Body of pancreas (tissue), 4 donors: Measurements from ENCODE around the gene MOCS2.

Experiments
- CTCF ChIP-seq, 7 experiments: fragments of 450-650 bp in 4 of 7; fragments of 200-600 bp in 3 of 7; sonication (generic) in 3 of 7; IDR thresholded peaks; one replicate each; pipeline ENCODE4 v1.5.1; 2016 to 2019; ENCODE audit warnings: antibody characterized with exemption in 7 of 7
- POLR2A ChIP-seq, 3 donors: fragments of 450-650 bp; IDR thresholded peaks; one replicate each; pipeline ENCODE4 v1.6.1; 2016; ENCODE audit warnings: antibody characterized with exemption in 3 of 3, mild to moderate bottlenecking in 2 of 3

GRCh38 chr5:53100606-53101005, 9.0 kb downstream of the MOCS2 start:
- TF ChIP-seq CTCF (IDR thresholded peaks at IDR 0.05) (no peak), POLR2A (IDR thresholded peaks at IDR 0.05) (no peak)
